ENCODE measurements around the gene PPP1R14D.

PPP1R14D gene

GRCh38 chr15:40853241-40853890 lies 24.9 kb upstream of the PPP1R14D start:
- in situ Hi-C loops (cut with MboI; ENCODE audit: low sequenced_read_pairs), result no loop called here

DNA sequence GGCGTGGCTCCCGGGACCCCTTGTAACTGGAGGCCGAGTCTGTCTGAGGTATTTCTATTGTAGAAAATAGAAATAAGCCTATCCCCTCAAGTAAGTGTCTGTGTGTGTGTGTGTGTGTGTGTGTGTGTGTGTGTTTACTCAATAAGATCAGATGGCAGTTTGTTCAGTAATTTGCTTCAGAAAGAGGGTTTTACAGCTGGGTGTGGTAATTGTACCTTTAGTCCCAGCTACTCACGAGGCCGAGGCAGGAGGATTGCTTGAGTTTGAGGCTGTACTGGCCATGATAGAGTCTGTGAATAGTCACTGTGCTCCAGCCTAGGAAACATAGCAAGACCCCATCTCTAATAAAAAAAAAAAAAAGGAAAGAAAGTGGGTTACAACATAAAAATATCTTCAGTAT lies 24.0 kb upstream of the PPP1R14D start:
- in situ Hi-C loops (cut with MboI; ENCODE audit: low sequenced_read_pairs), result no loop called here

DNA sequence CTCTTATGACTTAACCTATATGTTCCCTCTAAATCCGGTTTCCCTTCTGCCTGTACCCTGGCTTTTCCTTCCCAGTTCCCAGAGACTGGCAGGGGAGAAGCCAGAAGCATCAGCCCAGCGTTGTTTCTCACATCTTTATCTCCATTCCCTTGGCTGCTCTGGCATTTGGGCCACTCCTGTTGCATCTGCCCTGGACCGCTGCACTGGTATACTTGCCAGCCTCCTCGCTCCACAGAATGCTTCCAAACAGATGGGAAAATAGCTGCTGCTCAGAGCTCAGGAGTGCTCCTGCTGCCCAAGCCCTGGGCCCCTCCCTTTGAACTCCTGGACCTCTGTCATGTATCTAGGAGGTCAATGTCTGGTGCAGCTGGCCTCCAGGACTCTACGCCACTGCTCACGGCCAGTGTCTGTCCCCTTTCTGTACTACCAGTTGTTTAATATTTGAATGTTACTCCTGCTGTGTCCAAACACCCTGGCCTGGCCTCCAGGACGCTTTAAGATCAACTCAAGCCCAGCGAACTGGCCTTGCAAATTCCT lies 22.1 kb upstream of the PPP1R14D start:
- in situ Hi-C loops (cut with MboI; ENCODE audit: low sequenced_read_pairs), result no loop called here

DNA sequence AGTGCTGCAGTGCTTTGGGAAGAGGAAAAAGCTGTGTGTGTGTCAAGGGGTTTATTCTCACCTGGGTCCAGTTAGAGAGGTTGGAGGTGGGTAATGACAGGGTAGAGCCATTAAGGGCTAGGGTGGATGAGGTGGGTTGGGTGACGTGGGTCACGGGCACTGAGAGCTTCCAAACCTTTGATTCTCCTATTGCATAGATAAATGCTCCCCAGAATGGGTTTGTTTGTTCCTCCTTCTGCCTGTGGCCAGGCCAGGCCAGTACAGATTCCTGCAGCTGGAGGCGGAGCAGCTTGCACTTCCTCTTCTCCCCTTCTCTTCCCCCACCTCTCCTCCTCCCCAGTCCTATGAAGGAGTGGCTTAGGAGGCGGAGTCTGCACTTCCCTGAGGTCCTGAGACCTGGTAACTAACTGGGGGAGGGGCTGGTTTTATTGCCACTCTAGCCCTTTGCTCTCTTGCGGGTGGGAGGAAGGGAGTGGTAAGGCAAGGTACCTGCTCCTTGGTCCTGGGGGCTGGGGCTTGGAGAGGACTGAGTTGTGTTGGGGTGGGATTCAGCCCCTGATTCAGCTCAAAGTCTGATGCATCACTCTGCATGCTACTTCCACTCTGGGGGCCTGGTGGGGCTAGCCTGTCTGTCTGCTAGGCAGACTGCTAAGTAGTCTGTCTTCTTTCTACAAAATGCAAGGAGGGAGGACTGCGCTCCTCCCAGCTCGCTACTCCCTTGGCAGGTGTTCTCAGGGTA lies 18.9 kb upstream of the PPP1R14D start:
- in situ Hi-C loops (cut with MboI; ENCODE audit: low sequenced_read_pairs), result no loop called here

- in situ Hi-C loops (cut with MboI; ENCODE audit: low sequenced_read_pairs), result no loop called here
Observed at GRCh38 chr15:40846841-40847222, 18.3 kb upstream of the PPP1R14D start.

DNA sequence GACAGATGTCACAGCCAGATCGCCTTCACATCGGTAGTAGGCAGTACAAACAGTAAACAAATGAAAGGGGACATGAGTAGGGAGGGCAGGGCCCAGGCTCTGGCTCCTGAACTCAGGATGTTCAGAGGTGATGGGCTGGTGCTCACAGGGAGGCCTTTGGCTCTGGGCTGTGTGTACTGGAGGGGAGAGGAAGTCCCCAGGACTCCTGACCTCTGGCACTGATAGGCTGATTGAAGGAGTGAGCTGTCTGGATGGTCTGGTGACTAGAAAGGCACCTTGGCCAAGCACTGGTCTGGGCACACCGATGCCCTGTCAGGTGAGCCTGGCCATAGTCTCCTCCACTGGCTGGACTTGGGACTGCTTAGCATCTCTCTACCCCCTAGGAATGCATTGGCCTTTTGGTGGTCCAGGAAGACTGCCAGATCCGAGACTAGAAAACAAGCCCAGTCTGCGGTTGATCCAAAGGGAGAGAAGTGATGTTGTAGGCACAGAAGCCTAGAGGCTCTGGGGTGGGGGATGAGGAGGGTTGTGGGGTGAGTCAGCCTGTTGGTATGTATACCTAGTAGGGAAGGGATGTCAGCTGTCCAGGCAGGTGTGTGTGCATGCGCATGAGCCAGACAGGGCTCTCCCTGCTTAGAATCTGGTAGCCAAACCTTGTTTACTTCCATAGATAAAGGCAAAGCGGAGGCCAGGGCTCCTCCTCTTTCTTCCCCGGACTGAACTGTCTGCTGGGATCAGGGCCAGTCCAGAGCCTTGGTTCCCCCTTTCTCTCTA lies 17.2 kb upstream of the PPP1R14D start:
- in situ Hi-C loops (cut with MboI; ENCODE audit: low sequenced_read_pairs), result no loop called here

- in situ Hi-C loops (cut with MboI; ENCODE audit: low sequenced_read_pairs), result no loop called here
Observed at GRCh38 chr15:40845036-40845435, 16.5 kb upstream of the PPP1R14D start.

DNA sequence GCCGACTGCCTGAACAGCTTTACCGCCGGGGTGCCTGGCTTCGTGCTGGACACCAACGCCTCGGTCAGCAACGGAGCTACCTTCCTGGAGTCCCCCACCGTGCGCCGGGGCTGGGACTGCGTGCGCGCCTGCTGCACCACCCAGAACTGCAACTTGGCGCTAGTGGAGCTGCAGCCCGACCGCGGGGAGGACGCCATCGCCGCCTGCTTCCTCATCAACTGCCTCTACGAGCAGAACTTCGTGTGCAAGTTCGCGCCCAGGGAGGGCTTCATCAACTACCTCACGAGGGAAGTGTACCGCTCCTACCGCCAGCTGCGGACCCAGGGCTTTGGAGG lies 16.2 kb upstream of the PPP1R14D start:
- in situ Hi-C loops (cut with MboI; ENCODE audit: low sequenced_read_pairs), result no loop called here

GRCh38 chr15:40843885-40844695 lies 15.6 kb upstream of the PPP1R14D start, which contains the start of gene SPINT1:
Gene SPINT1, plus strand, starts transcription at chr15:40844048. Its CDS starts 507 bp downstream, at chr15:40844555.
- in situ Hi-C loops (cut with MboI; ENCODE audit: low sequenced_read_pairs), result no loop called here

DNA sequence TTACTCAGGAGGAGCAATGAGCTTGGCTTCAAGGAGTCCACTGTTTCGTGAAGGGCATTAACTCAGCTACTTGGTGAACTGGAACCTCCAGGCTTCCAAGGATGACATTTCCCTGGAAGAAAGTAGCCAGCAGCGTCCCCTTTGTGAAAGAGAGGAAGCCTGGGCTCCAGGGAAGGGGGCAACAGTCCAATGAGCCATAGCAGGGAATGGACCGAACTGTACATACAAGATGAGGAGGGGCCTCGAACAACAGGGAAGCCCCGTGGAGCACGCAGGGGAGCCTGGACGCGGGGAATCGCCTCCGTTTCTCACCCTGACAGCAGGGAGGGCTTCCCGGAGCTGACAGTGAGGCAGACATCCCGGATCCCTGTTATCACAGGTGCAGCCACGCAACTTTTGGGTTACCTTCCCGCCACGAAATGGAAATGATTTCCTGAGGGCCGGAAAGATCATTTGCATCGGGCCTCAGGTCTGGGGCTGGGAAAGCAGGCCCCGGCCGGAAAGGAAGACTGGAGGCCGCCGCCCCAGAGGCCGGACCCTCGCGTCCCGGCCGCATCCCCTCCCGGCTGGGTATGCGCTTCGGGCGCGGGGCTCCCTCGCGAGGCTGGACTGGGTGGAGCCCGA lies 14.9 kb upstream of the PPP1R14D start:
- in situ Hi-C loops (cut with MboI; ENCODE audit: low sequenced_read_pairs), result no loop called here

GRCh38 chr15:40841741-40842140 lies 13.2 kb upstream of the PPP1R14D start:
- in situ Hi-C loops (cut with MboI; ENCODE audit: low sequenced_read_pairs), result no loop called here

DNA sequence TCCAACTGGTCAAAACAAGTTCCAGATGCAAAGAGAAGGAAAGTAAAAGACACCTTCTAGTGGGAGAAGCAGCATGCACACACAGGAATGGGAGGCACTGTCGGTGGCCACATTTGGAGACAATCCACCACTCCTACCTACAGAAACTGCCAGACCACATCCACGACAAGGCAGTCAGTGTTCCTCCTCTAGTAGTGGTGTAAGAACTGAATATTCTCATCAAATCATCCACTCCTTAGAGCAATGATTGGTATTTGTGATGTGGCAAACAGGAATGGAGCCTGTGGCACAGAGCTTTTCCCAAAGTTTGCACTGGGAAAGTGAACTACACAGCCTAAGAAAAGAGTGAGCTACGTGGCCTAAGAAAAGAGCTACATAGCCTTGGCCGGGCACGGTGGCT lies 10.2 kb upstream of the PPP1R14D start:
- in situ Hi-C loops (cut with MboI; ENCODE audit: low sequenced_read_pairs), result no loop called here

- in situ Hi-C loops (cut with MboI; ENCODE audit: low sequenced_read_pairs), result no loop called here
Observed at GRCh38 chr15:40836020-40836419, 7.5 kb upstream of the PPP1R14D start.

- in situ Hi-C loops (cut with MboI; ENCODE audit: low sequenced_read_pairs), result no loop called here
Observed at GRCh38 chr15:40832903-40833302, 4.4 kb upstream of the PPP1R14D start.

GRCh38 chr15:40831861-40832260 lies 3.4 kb upstream of the PPP1R14D start:
- in situ Hi-C loops (cut with MboI; ENCODE audit: low sequenced_read_pairs), result no loop called here

DNA sequence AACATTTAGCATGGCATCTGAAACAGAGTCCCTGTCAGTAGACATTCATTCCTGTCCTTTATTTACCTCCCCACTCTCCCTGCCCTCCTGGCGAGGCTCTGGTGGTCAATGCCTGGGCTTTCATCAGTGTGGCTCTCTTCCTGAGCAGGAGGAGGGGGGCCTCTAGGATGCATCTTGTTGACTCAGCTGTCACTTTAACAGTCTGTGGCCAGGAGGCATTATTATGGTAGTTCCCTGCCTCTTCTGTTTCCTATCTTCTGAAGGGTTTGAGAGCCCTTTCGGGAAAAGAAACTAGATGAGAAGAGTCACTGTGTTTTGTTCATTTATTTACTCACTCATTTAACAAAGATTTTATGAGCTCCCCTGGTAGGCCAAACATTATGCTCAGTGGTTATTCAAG lies 2.4 kb upstream of the PPP1R14D start:
- in situ Hi-C loops (cut with MboI; ENCODE audit: low sequenced_read_pairs), result no loop called here

GRCh38 chr15:40829115-40829514 lies 607 bp upstream of the PPP1R14D start:
- in situ Hi-C loops (cut with MboI; ENCODE audit: low sequenced_read_pairs), result no loop called here

DNA sequence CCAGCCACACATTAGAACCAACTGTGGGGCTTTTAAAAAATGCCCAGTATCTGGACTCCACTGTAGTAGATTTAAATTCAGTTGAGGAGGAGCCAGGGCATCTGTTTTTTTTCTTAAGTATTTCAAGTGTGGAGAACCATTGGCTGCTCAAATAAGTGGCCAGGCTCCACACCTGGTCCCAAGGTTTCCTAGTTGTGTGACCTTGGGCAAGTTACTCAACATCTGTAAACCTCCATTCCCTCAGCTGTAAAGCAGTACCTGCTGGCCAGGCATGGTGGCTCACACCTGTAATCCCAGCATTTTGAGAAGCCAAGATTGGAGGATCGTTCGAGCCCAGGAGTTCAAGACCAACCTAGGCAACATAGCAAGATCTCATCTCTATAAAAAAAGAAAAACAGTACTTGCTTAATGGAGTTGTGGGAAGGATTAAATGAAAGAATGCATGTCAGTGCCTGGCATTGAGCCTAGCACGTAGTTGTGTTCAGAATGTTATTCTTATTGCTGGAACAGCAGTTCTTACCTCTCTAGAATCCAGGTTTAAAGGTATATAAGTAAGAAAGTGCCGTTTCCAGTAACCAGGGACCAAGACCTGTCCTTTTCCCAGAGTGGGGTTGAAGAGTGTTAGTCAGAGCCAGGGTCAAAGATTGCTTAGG lies 2.0 kb downstream of the PPP1R14D start:
- in situ Hi-C loops (cut with MboI; ENCODE audit: low sequenced_read_pairs), result no loop called here

DNA sequence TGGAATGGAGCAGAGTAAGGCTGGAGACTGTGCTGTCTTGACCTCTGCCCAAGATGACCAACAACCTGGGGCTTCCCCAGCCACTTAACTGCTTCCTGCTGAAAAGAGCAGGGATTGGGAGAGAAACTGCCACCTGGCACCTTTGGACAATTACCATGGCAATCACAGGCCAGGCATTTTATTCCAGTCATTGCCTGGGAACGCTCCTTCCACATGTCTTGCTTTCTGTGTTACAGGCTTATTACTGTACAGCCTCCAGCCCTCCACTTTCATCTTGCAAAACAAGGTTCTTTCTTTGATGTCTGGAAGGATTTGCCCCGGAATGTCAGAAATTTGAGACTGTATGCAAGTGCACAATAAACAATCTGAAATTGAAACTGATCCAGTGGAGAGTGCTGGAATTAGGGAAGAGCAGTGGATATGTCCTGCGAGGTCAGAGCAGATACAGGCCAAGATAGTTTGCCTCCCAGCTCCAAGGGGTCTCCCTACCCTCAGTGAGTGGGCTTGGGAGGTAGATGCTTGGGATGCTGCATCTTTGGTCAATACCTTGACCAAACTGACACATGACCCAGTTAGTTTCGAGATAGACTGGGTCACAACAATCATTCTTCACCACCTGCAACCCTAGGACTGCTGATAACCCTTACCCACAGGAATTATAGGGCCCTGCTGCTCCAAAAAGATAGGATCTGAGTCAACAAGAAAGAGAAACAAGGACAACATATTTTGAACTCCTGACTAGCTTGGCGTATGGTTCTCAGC lies 2.7 kb downstream of the PPP1R14D start:
- in situ Hi-C loops (cut with MboI; ENCODE audit: low sequenced_read_pairs), result no loop called here
